GM13977 (cell line): ENCODE data around the gene PARP11.

ENCODE experiments used
- DNase-seq: peaks from one replicate; pipeline ENCODE4 v3.0.0; 2012; ENCODE audit warnings: low spot score
- CTCF ChIP-seq: IDR thresholded peaks from 2 replicates; pipeline ENCODE4 v1.5.1; 2012; ENCODE audit warnings: mild to moderate bottlenecking, control low read depth; ENCODE audit not compliant: insufficient read depth; ENCODE audit errors: extremely low read depth, missing control alignments
- in situ Hi-C: fragments of 300-500 bp; cut with MboI; formaldehyde crosslinking; loops from one replicate; pipeline ENCODE4 v1.12.0; 2022; ENCODE audit warnings: low sequenced_read_pairs, low pct_unique_long_range_greater_than_20kb, mixed read lengths, inconsistent platforms; ENCODE audit not compliant: unreplicated experiment

PARP11 gene

GRCh38 chr12:3802721-3803120, 70.5 kb downstream of the PARP11 start:
- in situ Hi-C loops, result no loop called here
- DNase-seq, result no peak
- no peak for TF ChIP-seq CTCF

GRCh38 chr12:3797531-3798048, 75.6 kb downstream of the PARP11 start:
- no peak for TF ChIP-seq CTCF
- DNase-seq, result no peak
- in situ Hi-C loops, result loop anchor here (25.0 kb wide), 1 partner anchor 460 kb away; no protein-coding TSS in a partner anchor

GRCh38 chr12:3795492-3796133, 77.6 kb downstream of the PARP11 start:
- no peak for TF ChIP-seq CTCF
- DNase-seq, result no peak
- in situ Hi-C loops, result loop anchor here (25.0 kb wide), 1 partner anchor 458 kb away; no protein-coding TSS in a partner anchor

GRCh38 chr12:3795066-3795465, 78.1 kb downstream of the PARP11 start:
- in situ Hi-C loops, result loop anchor here (25.0 kb wide), 1 partner anchor 458 kb away; no protein-coding TSS in a partner anchor
- TF ChIP-seq CTCF, result no peak
- DNase-seq, result no peak

GRCh38 chr12:3792623-3793288, 80.4 kb downstream of the PARP11 start:
- in situ Hi-C loops, result loop anchor here (25.0 kb wide), 1 partner anchor 455 kb away; no protein-coding TSS in a partner anchor
- no peak for DNase-seq
- no peak for TF ChIP-seq CTCF

- in situ Hi-C loops, result loop anchor here (25.0 kb wide), 1 partner anchor 454 kb away; no protein-coding TSS in a partner anchor
- DNase-seq, result no peak
- TF ChIP-seq CTCF, result no peak
These were observed 81.8 kb downstream of the PARP11 start for GRCh38 chr12:3791256-3791874.
